T-cell (primary cell): ENCODE results near the gene DNAH14. TPM values are rescaled to one million over a fixed set of nuclear protein-coding genes. Genes with fewer than 3 reads are reported as not detected.
"Not testable (repeated sequence)": the region's sequence is repeated elsewhere in the genome, so short reads cannot be mapped to it uniquely, and the experiment has no call there.

Experiments
- ATAC-seq, 4 experiments: fragments of 200-7000 bp in 3 of 4; fragments of 150-1000 bp in 1 of 4; cut with Tn5 transposase; replicated peaks in 1 of 4; 1 replicate in 3 of 4; 2 replicates in 1 of 4; pipeline ENCODE4 v1.10.0; 2021; ENCODE audit warnings: moderate library complexity in 3 of 4, mild to moderate bottlenecking in 2 of 4, moderate number of reproducible peaks in 1 of 4
- CTCF ChIA-PET, 2 donors: fragments of 300-600 bp; sonication (Branson Sonifier 250); formaldehyde crosslinking; loops; one replicate each; lab custom pipeline; 2022; ENCODE audit warnings: antibody characterized with exemption in 2 of 2; lab: Charles Lee
- POLR2A ChIA-PET, 2 donors: fragments of 300-600 bp; sonication (Branson Sonifier 250); formaldehyde crosslinking; loops; one replicate each; lab custom pipeline; 2022; ENCODE audit warnings: antibody characterized with exemption in 2 of 2; lab: Charles Lee
- DNase-seq, 35 experiments: peaks; one replicate each; pipeline versions ENCODE4 v3.0.0 to v3.0.0-alpha.2; 2013 to 2023
- H3K27ac ChIP-seq: one replicate; pipeline ENCODE4 v1.5.1; 2013; ENCODE audit warnings: low read length
- H3K27me3 ChIP-seq, 2 experiments: replicated peaks in 1 of 2; 1 replicate in 1 of 2; 2 replicates in 1 of 2; pipeline versions ENCODE4 v1.6.1 to v1.7.0; 2013; ENCODE audit warnings: low read length in 1 of 2, mixed read lengths in 1 of 2; ENCODE audit not compliant: control insufficient read depth in 2 of 2, insufficient read depth in 2 of 2; ENCODE audit errors: extremely low read depth in 1 of 2
- H3K36me3 ChIP-seq, 2 donors: 1 replicate in 1 of 2; 2 replicates in 1 of 2; pipeline versions ENCODE4 v1.6.1 to v1.7.0; 2013; ENCODE audit warnings: low read length in 1 of 2; ENCODE audit not compliant: control insufficient read depth in 2 of 2, insufficient read depth in 1 of 2; ENCODE audit errors: extremely low read depth in 1 of 2
- H3K4me1 ChIP-seq, 2 experiments: 1 replicate in 1 of 2; 2 replicates in 1 of 2; pipeline versions ENCODE4 v1.6.1 to v1.7.0; 2013; ENCODE audit warnings: low read length in 2 of 2, mixed read lengths in 1 of 2; ENCODE audit not compliant: insufficient read depth in 2 of 2, control insufficient read depth in 1 of 2; ENCODE audit errors: extremely low read depth in 1 of 2
- H3K4me3 ChIP-seq, 2 donors: 1 replicate in 1 of 2; 2 replicates in 1 of 2; pipeline versions ENCODE4 v1.5.1 to v1.7.0; 2013; ENCODE audit warnings: mild to moderate bottlenecking in 2 of 2, low read length in 1 of 2, moderate library complexity in 1 of 2; ENCODE audit not compliant: control insufficient read depth in 1 of 2; ENCODE audit errors: extremely low read depth in 1 of 2
- H3K9me3 ChIP-seq: 2 replicates; pipeline ENCODE4 v1.7.0; 2013
- H3K27ac Mint-ChIP-seq, 2 donors: one replicate each; pipeline ENCODE4 v1.8.0; 2020 to 2021; ENCODE audit warnings: mild to moderate bottlenecking in 2 of 2, mixed read lengths in 2 of 2
- H3K27me3 Mint-ChIP-seq, 2 donors: one replicate each; pipeline ENCODE4 v1.8.0; 2021 to 2022; ENCODE audit warnings: mixed read lengths in 2 of 2
- H3K36me3 Mint-ChIP-seq: one replicate; pipeline ENCODE4 v1.8.0; 2021; ENCODE audit warnings: mixed read lengths
- H3K4me1 Mint-ChIP-seq, 3 donors: one replicate each; pipeline ENCODE4 v1.8.0; 2020 to 2022; ENCODE audit warnings: mixed read lengths in 3 of 3, mild to moderate bottlenecking in 1 of 3
- H3K4me3 Mint-ChIP-seq, 3 donors: one replicate each; pipeline ENCODE4 v1.8.0; 2020 to 2022; ENCODE audit warnings: mild to moderate bottlenecking in 3 of 3, mixed read lengths in 3 of 3, moderate library complexity in 3 of 3
- H3K9me3 Mint-ChIP-seq, 3 donors: one replicate each; pipeline ENCODE4 v1.8.0; 2020 to 2022; ENCODE audit warnings: mixed read lengths in 3 of 3
- WGBS: methylation state at CpG from one replicate; pipeline ENCODE4 v1.1.5; 2013; ENCODE audit warnings: missing lambda C conversion rate; ENCODE audit not compliant: insufficient coverage; 5-methylcytosine and 5-hydroxymethylcytosine counted together
- total RNA-seq, 35 experiments: library from RNA in 6 of 35; stranded (reverse) in 6 of 35; fragments of 120-200 nt in 1 of 35; gene quantifications; one replicate each; pipeline versions ENCODE4 v1.2.1 to v1.2.4 and lab custom pipeline; 2013 to 2026

Gene DNAH14
- total RNA-seq, 5 donors from 2014 or later (not counting 1 experiment from before 2014, with no cell fraction given) = 0.06 to 1.4 (median 0.39) TPM; not detected in 1

DNA sequence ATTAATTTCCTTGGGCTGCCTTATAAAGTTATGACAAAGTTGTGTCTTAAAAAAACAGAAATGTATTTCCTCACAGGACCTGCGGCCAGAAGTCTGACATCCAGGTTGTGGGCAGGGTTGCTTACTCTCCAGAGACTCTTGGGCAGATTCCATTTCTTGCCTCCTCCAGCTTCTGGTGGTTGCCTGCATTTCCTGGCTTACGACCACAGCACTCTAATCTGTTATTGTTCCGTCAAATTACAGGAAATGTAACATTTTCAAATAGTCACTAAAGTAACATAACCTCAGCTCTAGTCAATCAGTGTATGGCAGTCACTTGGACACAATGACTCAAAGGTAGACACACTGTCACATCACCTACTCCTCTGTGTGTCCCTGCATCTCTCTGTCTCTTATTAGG, 226.8 kb downstream of the DNAH14 start:
- no peaks in the 10 kb centered on the region for H3K27me3 ChIP-seq
- Mint-ChIP-seq H3K4me3 (peak overlapping the region in 1 of 3 donors; percentile 39), H3K27ac (no peak overlapping the region), H3K27me3 (peaks cover 0 to 3% of the 10 kb centered on the region in 2 donors), H3K36me3 (no peaks in the 10 kb centered on the region), H3K4me1 (peaks cover 7 to 14% (median 7%) of the 10 kb centered on the region in 3 donors), H3K9me3 (no peaks in the 10 kb centered on the region)
- no peak overlapping the region for H3K4me3 ChIP-seq
- no peaks in the 10 kb centered on the region for H3K4me1 ChIP-seq
- DNase-seq (no peak), ATAC-seq (peak in 2 of 4 experiments; percentile 26 to 33)
- WGBS = 7% methylated on average over 3 of the region's 3 CpGs
- H3K27ac ChIP-seq = no peak overlapping the region
- POLR2A ChIA-PET = no interaction called here
- CTCF ChIA-PET = no interaction called here
- no peaks in the 10 kb centered on the region for H3K9me3 ChIP-seq
- H3K36me3 ChIP-seq = no peaks in the 10 kb centered on the region

DNA sequence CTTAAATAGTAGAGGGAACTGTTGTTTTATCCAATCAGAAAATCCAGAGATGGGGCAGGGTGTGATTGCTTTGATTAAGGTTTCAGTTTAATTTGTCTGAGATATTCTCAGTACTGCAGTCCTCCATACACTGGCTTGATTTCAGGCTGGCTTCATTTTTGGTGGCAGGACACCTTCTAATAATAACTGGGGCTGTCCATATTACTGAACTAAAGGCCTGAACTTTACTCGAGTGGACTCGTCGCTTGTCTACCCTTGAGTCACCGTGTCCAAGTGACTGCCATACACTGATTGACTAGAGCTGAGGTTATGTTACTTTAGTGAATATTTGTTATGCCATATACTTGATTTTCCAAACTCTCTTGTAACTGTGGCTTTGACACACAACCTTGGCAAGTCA, 228.8 kb downstream of the DNAH14 start:
- Histone ChIP-seq H3K4me1 (no peaks in the 10 kb centered on the region), H3K36me3 (no peaks in the 10 kb centered on the region), H3K9me3 (no peaks in the 10 kb centered on the region), H3K27ac (no peak overlapping the region), H3K27me3 (no peaks in the 10 kb centered on the region), H3K4me3 (no peak overlapping the region)
- Mint-ChIP-seq H3K4me3 (no peak overlapping the region), H3K36me3 (no peaks in the 10 kb centered on the region), H3K27ac (no peak overlapping the region), H3K9me3 (no peaks in the 10 kb centered on the region), H3K4me1 (peaks cover 7 to 14% (median 7%) of the 10 kb centered on the region in 3 donors), H3K27me3 (peaks cover 0 to 3% of the 10 kb centered on the region in 2 donors)
- no peak for DNase-seq
- no peak for ATAC-seq
- ChIA-PET POLR2A (no interaction called here), CTCF (no interaction called here)
- no CpG with 5 or more reads among the region's 4 CpGs for WGBS

DNA sequence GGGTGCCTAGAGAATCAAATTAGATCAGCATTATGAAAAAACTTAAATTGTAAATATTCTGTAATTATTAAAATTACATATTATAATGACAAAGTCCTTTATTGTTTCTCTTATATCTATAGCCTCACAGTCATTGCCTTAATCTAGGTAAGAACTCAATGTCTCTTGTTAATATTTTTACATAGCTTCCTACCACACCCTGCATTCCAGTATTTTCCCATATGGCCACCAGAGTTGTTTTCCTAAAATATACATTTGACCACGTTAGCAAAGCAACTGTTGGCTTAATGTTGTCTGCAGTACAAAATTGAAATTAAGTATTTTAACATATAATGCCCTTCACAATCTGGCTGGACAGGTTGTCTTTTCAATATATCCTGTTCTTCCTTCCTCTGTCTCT, 230.3 kb downstream of the DNAH14 start:
- no peaks in the 10 kb centered on the region for H3K36me3 Mint-ChIP-seq
- Histone ChIP-seq H3K36me3 (no peaks in the 10 kb centered on the region), H3K27me3 (no peaks in the 10 kb centered on the region), H3K27ac (no peak overlapping the region), H3K9me3 (no peaks in the 10 kb centered on the region), H3K4me3 (no peak overlapping the region), H3K4me1 (no peaks in the 10 kb centered on the region)
- ChIA-PET CTCF (no interaction called here), POLR2A (no interaction called here)
- H3K27ac Mint-ChIP-seq = no peak overlapping the region
- H3K9me3 Mint-ChIP-seq = no peaks in the 10 kb centered on the region
- no peak overlapping the region for H3K4me3 Mint-ChIP-seq
- WGBS = no CpG with 5 or more reads among the region's 1 CpG
- peaks cover 3% of the 10 kb centered on the region in 2 donors for H3K27me3 Mint-ChIP-seq
- peaks cover 7 to 14% (median 7%) of the 10 kb centered on the region in 3 donors for H3K4me1 Mint-ChIP-seq
- no peak for DNase-seq
- no peak for ATAC-seq

DNA sequence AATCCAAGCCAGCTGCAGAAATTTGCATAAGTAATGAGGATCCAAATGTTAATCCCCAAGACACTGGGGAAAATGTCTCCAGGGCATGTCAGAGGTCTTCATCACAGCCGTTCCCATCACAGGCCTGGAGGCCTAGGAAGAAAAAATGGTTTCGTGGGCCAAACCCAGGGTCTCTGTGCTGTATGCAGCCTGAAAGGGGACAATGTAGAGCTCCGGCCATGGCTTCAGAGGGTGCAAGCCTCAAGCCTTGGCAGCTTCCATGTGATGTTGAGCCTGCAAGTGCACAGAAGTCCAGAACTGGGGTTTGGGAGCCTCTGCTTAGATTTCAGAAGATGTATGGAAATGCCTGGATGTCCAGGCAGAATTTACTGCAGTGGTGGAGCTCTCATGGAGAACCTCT, 247.9 kb downstream of the DNAH14 start:
- H3K9me3 Mint-ChIP-seq = peaks cover 32 to 42% (median 34%) of the 10 kb centered on the region in 3 donors
- H3K4me3 Mint-ChIP-seq, H3K36me3 ChIP-seq, H3K27me3 ChIP-seq, H3K27me3 Mint-ChIP-seq, H3K4me1 ChIP-seq, H3K36me3 Mint-ChIP-seq, H3K9me3 ChIP-seq, DNase-seq, POLR2A ChIA-PET, ATAC-seq, H3K4me3 ChIP-seq, H3K4me1 Mint-ChIP-seq, H3K27ac ChIP-seq, H3K27ac Mint-ChIP-seq, CTCF ChIA-PET: not testable (repeated sequence)
- WGBS = 85% methylated on average over 3 of the region's 3 CpGs

DNA sequence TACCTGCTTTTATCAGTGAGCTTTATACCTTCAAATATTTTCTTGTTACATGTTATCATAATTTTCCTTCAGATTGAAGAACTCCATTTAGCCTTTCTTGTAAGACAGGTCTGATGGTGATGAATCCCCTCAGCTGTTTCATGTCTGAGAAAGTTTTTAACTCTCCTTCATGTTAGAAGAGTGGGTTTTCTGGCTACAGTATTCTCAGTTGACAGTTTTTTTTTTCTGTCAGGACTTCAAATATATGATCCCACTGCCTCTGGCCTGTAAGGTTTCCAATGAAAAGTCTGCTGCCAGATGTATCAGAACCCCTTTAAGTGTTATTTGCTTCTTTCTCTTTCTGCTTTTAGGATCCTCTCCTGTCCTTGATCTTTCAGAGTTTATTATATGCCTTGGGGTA, 250.2 kb downstream of the DNAH14 start:
- no peak for ATAC-seq
- peaks cover 32 to 42% (median 34%) of the 10 kb centered on the region in 3 donors for H3K9me3 Mint-ChIP-seq
- CTCF ChIA-PET = no interaction called here

DNA sequence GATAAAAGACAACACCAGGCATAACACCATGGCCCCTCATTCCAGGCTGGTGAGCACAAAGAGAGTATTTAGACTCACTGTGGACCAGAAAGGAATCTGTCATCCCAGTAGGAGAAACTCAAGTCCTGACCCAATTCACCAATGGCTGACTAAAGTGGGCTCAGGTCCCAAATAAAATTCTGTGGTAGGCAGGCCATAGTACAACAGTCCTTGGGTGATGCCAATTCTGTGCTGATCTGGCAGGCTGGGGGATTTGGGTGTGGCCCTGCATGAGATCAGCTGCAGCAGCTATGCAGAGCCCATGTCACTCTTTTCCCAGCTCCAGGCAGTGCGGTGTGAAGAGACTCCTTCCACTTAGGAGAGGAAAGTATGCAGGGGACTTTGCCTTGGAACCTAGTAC, 253.2 kb downstream of the DNAH14 start:
- CTCF ChIA-PET = no interaction called here
- DNase-seq (no peak), ATAC-seq (no peak)
- H3K4me3 ChIP-seq = no peak overlapping the region
- H3K36me3 ChIP-seq = no peaks in the 10 kb centered on the region
- H3K4me1 ChIP-seq = no peaks in the 10 kb centered on the region
- Mint-ChIP-seq H3K9me3 (peaks cover 26 to 30% (median 28%) of the 10 kb centered on the region in 3 donors), H3K27ac (no peak overlapping the region), H3K4me3 (no peak overlapping the region), H3K4me1 (no peaks in the 10 kb centered on the region), H3K36me3 (no peaks in the 10 kb centered on the region), H3K27me3 (peaks cover 3 to 15% of the 10 kb centered on the region in 2 donors)
- H3K9me3 ChIP-seq = no peaks in the 10 kb centered on the region
- peaks cover 0 to 8% of the 10 kb centered on the region in 2 experiments for H3K27me3 ChIP-seq
- no CpG with 5 or more reads among the region's 1 CpG for WGBS
- POLR2A ChIA-PET = no interaction called here
- H3K27ac ChIP-seq = no peak overlapping the region

More for the DNA sequence above, 250.2 kb downstream of the DNAH14 start:
- Mint-ChIP-seq H3K4me3 (no peak overlapping the region), H3K27ac (no peak overlapping the region), H3K4me1 (no peaks in the 10 kb centered on the region), H3K27me3 (peaks cover 8 to 9% of the 10 kb centered on the region in 2 donors), H3K36me3 (no peaks in the 10 kb centered on the region)
- POLR2A ChIA-PET = no interaction called here
- H3K4me1 ChIP-seq = no peaks in the 10 kb centered on the region
- DNase-seq = no peak
- no peak overlapping the region for H3K4me3 ChIP-seq
- no peaks in the 10 kb centered on the region for H3K9me3 ChIP-seq
- H3K36me3 ChIP-seq = no peaks in the 10 kb centered on the region
- H3K27me3 ChIP-seq = peaks cover 0 to 10% of the 10 kb centered on the region in 2 experiments
- no peak overlapping the region for H3K27ac ChIP-seq
